GM19099 (cell line): ENCODE results near the gene ELL3.
A peak's percentile ranks its signal among the peaks of the same experiment; 100 is the strongest.

ENCODE experiments used
- POLR2A ChIP-seq: IDR thresholded peaks from 3 replicates; pipeline ENCODE4 v1.6.1; 2011; ENCODE audit warnings: low read depth; ENCODE audit not compliant: insufficient read length; ENCODE audit errors: extremely low read depth

ELL3 gene

DNA sequence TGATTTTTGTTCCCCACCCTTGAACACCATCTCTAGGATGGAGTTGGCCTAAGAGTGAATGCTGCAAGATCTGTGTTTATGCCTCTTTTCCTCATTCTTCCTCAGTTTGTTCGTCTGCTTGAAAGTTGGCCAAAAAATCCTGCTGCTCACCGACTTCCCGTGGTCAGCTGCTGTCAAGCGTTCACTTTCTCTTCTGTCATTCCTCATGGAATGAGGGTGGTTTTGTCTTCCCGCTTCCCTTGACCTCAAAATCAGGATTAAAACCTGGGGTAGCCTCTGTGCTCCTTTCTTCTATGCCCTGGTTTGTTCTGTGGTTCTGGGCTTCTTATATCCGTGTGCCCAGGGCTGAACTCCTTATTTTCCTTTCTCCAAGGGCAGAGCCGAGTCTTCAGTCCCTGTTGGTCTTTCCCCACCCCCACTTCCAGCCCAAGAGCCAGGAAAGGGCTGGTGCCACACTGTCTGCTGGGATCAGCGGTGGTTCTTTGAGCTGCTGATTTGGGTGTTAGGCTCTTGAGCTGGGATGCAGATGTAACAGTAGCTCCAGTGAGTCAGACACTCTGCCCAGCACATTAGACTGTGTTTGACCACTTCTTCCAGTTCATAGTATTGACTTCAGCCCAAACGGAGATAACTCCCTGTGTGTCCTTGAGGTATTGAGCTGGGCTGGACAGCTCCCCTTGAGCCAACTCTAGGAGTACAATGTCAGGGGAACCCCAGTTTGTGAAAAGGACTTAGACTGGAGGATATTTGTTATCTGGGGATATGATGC lies 17.7 kb upstream of the ELL3 start:
- no peak for TF ChIP-seq POLR2A

DNA sequence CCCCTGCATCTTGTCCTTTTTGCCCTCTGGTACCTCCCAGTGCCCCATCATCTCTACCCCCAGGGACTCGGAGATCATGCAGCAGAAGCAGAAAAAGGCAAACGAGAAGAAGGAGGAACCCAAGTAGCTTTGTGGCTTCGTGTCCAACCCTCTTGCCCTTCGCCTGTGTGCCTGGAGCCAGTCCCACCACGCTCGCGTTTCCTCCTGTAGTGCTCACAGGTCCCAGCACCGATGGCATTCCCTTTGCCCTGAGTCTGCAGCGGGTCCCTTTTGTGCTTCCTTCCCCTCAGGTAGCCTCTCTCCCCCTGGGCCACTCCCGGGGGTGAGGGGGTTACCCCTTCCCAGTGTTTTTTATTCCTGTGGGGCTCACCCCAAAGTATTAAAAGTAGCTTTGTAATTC lies 16.9 kb upstream of the ELL3 start:
- TF ChIP-seq POLR2A = no peak

DNA sequence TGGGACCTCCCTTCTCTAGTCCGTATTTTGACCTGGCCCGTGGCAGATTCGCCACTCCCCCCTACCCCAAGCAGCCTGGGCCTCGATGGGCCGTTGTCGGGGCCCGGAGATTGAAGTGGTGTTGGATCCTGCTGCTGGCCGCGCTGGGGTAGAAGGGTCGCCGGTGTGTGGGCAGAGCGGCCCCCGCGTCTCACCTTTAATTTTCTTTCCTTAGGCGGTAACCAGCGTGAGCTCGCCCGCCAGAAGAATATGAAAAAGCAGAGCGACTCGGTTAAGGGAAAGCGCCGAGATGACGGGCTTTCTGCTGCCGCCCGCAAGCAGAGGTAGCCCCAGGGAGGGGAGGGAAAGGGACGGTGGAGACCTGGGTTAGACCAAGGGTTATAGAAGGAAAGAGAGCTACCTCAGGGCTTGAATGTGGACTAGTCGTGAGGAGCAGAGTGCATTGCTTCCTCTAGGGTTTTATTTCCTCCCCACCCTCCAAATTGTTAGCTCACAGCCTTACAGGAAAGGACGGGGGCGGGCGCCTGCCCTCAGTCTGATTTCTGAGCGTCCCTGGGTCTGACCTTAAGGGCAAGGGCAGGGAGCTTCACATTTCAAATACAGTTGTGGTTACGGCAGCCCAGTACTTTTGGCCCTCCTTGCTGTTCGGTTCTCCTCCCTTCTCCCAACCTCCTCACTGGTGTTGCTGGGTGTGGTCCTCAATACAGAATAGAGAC lies 16.2 kb upstream of the ELL3 start:
- TF ChIP-seq POLR2A = no peak

DNA sequence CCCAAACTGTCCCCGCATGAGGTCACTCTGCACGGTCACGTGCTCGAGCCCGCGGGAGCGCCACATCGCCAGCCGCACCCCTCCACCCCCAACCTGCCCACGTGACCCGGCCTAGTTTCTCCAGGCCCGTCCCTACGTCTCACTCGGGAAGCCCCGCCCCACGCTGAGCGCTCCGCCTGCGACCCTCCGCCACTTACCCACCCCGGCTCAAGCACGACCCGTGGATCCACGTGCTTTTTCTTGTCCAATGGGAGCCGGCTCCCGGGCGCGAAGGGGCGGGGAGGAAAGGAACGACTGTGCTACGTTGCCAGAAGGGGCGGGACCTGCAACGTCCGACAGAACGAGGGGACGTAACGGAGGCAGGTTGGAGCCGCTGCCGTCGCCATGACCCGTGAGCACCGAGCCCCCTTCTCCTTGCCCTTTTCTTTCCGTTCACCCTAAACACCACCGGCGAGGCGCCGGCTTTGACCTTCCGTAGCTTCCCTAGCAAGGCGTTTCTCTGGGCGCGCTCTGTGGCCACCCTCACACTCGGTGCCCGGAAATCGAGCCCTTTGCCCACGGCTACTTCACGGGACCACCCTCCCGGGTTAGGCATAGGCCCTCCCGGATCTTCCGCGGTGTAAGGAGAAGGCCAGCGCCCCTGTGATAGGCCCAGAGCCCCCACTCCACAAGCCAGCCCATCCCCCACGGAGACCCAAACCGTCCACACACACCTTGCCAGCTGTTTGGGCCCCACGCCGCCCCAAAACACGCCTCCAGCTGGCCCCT lies 15.4 kb upstream of the ELL3 start, which contains the start of gene SERF2:
TSS of gene SERF2 (plus strand) at position 328 of the 768 bp plus-strand sequence. CDS start at position 385, 57 bp downstream.
- peak; percentile 95 for TF ChIP-seq POLR2A

DNA sequence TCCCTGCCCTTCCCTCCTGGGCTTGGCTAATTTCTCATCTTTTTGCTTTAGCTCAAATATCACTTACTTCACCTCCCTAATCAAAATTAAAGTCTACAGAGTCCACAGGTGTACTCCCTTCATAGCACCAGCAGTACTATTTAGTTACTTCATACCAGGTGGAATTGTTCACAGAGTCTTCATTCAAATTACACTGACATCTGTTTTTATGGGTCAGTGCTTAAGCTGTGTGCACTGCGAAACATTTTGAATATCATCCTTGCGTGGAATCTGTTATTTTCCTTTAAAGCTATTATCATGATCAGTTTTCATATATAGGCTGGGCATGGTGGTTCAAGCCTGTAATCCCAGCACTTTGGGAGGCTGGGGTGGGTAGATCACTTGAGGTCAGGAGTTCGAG lies 12.6 kb upstream of the ELL3 start:
- no peak for TF ChIP-seq POLR2A

DNA sequence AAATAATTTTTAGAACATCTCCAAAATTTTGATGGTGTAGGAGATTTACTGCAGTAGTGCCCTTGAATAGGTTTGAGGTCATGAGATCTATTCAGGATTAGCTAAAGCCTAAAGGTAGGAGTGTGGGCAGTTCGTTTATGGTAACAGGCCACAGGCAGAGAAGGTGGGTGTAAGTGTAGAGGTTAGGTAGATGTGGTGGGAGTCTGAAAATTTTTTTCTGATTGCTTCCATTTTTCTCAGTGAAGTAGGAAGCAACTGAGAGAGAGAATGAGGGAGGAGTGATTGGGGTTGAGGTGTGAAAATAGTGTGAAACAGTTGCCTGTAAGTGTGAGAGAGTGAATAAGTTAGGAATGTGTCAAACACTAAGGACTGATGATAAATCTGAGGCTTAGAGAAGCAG lies 2.2 kb upstream of the ELL3 start:
- TF ChIP-seq POLR2A = no peak

DNA sequence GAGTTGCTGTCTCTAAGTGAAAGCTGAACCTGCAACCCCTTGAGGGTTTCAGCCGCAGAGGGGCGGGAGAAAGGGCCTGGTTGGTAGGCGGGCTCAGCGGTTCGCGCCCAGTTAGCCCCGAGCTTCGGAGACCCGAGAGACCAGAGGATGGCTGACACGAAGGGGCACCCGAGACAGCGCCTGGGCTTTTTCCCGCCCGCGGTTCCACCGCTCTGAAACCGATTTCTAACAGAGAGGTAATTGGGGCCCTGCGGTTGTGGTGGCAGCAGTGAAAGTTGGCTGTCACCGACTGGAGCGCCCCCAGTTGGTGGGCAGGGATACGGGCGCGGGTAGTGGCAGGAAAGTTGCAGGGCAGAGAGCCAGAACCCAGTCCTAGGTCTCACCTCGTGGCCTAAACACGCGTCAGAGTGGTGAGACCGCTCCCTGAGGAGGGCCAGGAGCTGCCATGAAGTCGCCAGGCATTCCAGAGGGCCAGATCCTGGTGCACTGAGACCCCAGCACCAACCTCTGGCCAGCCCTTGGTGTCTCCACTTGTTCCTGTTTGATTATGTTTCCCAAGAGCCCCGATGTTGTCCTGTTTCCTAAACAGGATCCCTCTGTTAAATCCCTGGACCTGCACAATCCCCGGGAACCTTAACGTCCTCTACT lies 625 bp upstream of the ELL3 start:
- no peak for TF ChIP-seq POLR2A

DNA sequence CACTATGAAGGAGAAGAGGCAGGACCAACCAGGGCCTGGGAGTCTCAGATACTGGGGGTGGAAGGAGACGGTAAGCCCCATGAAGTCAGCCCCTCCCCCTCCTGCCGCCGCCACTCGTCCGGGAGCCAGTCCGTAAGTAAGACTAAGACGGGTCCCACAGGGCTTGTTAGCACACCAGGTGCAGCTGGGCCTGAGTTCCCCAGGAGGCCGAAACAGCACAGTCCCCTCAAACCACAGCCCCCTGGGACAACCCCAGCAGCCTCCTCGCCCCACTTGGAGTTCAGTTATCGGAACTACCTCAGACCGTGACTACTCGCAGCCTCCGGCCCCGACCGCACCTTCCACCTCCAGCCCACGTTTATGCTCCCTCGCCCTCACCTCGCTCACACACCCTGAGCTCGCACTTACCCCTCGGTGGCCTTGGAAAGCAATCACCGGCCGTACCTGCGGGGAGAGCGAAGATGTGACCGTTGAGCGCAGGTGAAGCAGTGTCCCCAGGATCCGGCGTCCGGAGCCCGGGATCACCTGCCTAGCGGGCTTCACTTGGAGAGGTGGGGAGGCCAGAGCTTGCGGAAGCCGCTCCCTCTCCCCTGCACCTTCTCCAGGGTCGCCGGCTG lies 557 bp downstream of the ELL3 start:
- TF ChIP-seq POLR2A = peak; percentile 41

DNA sequence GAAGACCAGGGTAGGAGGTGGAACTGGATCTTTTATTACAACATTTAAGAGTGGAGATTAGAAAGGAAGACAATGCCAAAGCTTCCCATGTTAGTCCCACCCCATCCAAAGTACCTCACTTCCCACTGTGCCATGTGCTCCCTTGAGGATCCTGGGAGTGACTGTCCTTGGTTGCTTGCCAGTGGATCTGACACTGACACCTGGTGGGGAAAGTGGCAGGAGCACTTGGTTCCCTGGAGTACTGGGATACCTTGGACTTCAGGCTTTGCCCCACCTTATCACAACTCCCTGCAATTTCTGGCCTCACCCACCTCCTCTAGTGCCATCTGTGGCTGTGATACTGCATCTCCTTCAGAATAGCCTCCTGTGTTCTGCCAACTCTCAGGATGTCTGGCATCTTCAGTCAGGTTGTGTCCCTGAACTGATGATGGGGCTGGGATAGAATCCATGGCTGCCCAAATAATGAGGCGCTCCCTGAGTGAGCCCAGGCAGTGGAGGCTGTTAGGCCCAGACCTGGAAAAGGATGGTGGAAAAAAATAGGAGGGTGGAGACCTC lies 1.3 kb downstream of the ELL3 start:
- no peak for TF ChIP-seq POLR2A

DNA sequence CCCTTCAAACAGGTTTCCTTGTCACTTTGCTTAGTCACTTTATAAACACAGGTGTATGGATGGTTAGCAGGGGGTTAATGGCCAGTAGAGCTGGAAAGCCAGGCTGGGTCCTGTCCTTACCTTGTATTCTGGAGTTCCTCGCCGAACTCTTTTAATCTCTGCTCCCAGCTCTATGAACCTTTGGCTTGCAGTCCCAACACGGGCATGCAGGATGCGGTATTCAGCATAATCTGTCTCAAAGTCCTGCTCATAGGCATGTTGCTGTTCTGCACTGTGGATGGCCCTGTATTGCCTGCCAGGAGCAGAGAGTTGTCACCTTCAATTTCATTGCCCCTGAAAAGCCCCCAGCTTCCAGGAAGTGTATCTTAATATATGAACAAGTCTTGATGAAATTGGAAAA lies 2.7 kb downstream of the ELL3 start:
- TF ChIP-seq POLR2A = peak; percentile 25

DNA sequence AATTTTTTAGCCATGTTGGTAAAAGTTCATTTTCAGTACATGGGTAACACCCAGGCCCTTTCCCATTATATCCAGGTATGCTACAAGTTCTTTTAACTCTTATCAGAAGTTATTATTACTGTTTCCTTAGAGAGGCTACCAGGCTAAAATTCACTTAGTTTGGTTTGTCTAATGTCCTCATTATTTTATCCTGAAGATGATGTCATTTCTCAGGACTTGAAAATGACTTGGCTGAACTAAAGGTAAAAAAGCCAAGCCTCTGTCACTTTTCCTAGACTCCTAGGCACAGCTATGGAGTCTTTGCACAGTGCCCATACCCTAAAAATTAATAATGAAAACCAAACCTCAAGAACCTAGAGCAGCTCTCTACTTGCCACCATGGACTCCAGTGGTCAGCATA lies 4.1 kb downstream of the ELL3 start:
- no peak for TF ChIP-seq POLR2A

DNA sequence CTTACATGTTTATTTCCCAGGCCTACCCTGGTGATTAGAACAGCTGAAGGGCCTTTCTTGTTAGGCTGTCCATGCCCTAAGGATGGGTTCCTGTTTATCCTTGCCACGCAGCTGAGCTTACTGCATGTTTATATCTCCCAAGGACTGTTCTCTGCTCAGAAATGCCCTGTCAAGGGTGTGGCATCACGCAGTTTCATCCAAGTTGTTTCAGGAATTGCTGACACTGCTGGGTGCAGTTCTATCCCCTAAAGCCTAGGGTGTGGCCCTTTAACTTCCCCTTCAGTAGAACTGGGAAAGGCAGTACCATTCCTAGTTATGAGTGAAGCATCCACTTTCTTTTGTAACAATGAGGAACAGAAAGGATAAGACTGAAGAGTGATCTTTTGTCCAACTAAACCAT lies 5.0 kb downstream of the ELL3 start:
- TF ChIP-seq POLR2A = no peak

DNA sequence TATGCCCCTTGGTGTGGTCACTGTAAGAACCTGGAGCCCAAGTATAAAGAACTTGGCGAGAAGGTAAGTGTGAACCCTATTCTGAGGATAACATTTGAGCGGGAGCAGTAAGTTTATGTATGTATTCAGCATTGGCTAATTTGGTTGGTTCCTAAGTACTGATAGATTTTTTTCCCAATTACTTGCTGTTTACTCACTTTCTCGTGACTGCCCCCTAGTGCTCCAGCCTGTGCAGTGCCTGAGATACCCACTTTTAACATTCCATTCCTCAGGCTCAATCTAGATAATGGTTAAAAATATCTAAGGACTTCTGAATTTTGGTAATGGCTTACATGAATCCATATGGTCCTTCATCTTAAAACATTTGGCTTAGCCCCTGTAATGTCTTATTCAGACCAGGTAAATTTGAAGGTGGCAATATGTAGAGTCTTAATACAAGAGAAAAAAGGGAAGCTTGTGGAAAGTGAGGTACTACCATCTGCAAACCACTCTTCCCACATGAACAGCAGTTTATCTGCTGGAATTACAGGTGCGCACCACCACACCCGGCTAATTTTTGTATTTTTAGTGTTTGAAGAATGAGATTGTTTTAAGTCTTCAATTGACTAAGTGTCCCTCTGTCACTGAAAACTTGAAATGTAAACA lies 7.1 kb downstream of the ELL3 start:
- TF ChIP-seq POLR2A = no peak
